ENCODE data around the gene THSD7B. TPM values are rescaled to one million over a fixed set of nuclear protein-coding genes. Genes with fewer than 3 reads are reported as not detected.
A peak's percentile ranks its signal among the peaks of the same experiment; 100 is the strongest.

Gene THSD7B
- total RNA-seq, 4 donors from 2014 or later = 0.12 to 1.1 (median 0.39) TPM

DNA sequence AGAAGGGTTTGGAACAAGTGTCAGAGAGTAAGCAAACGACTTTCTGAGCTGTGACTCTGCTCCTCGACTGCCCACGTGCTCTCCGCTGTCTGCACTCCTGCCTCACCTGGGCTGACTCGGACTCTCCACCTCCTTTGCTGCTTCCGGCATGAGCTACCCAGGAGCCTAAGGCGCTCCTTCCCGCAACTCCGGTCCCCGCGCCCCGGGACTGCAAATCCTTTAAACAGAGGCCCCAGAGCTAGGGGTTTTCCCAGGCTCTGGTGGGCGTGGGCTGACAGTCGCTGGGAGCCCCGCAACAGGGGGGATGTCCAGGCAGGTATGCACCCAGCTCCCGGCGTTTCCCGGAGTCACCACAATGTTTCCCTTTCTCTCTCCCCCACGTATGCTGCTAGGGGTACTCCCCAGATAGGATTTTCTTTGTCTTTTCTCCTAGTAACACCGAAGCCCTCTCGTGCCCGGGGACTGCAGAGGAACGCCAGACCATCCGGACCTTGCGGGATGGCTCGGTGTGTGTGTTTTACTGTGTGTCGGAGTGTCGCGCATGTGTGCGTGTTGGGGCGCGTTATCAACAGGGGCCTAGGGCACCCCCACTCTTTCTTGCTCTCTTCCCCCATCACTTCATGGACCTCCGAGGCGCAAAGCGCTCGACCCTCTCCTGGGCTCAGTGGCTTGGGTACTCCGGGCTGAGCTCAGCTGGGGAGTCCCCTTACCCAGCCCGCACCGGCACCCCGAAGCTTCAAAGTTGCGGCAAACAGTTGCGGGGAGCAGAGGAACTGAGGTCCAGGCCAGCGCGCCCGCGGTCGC lies 691 bp upstream of the THSD7B start:
- TF ChIP-seq POLR2AphosphoS5 (IDR thresholded peaks at IDR 0.05) = no peak
- no peak for TF ChIP-seq EP300 (IDR thresholded peaks at IDR 0.05)
- TF ChIP-seq POLR2A (IDR thresholded peaks at IDR 0.05) = no peak
- TF ChIP-seq CTCF (IDR thresholded peaks at IDR 0.05) = no peak
- Histone ChIP-seq H3K9me3 (no peaks in the 10 kb centered on the region), H3K27ac (no peak overlapping the region), H3K4me1 (peaks cover 0 to 29% (median 9%) of the 10 kb centered on the region in 3 donors), H3K27me3 (peaks cover 80% of the 10 kb centered on the region), H3K36me3 (no peaks in the 10 kb centered on the region), H3K4me3 (peak overlapping the region; percentile 23 to 55)
- peak; percentile 28 for ATAC-seq
- 0 to 2% methylated on average over 7 to 9 of the region's 47 CpGs for WGBS, 2 donors (ENCODE audit: low coverage in 1 of 2)

- Histone ChIP-seq H3K27ac (no peak overlapping the region), H3K4me1 (peaks cover 0 to 29% (median 9%) of the 10 kb centered on the region in 3 donors), H3K27me3 (peaks cover 83% of the 10 kb centered on the region), H3K9me3 (no peaks in the 10 kb centered on the region), H3K4me3 (peak overlapping the region; percentile 23 to 55), H3K36me3 (no peaks in the 10 kb centered on the region)
- 0% methylated on average over 8 to 9 of the region's 17 CpGs for WGBS, 2 donors (ENCODE audit: low coverage in 1 of 2)
- no peak for ATAC-seq
- TF ChIP-seq CTCF (IDR thresholded peaks at IDR 0.05) = no peak
Observed at GRCh38 chr2:136766073-136766404, 694 bp downstream of the THSD7B start.

GRCh38 chr2:136767030-136767429 lies 1.7 kb downstream of the THSD7B start:
- H3K4me3 ChIP-seq = no peak overlapping the region
- peaks cover 0 to 29% (median 9%) of the 10 kb centered on the region in 3 donors for H3K4me1 ChIP-seq
- no peaks in the 10 kb centered on the region for H3K36me3 ChIP-seq
- H3K9me3 ChIP-seq = no peaks in the 10 kb centered on the region
- peaks cover 85% of the 10 kb centered on the region for H3K27me3 ChIP-seq
- TF ChIP-seq POLR2AphosphoS5 (IDR thresholded peaks at IDR 0.05) (no peak), POLR2A (IDR thresholded peaks at IDR 0.05) (no peak), CTCF (IDR thresholded peaks at IDR 0.05) (no peak), EP300 (IDR thresholded peaks at IDR 0.05) (no peak)
- no peak overlapping the region for H3K27ac ChIP-seq
- WGBS, 2 donors (ENCODE audit: low coverage in 1 of 2) = 36 to 57% methylated on average over 2 of the region's 2 CpGs
- no peak for ATAC-seq

DNA sequence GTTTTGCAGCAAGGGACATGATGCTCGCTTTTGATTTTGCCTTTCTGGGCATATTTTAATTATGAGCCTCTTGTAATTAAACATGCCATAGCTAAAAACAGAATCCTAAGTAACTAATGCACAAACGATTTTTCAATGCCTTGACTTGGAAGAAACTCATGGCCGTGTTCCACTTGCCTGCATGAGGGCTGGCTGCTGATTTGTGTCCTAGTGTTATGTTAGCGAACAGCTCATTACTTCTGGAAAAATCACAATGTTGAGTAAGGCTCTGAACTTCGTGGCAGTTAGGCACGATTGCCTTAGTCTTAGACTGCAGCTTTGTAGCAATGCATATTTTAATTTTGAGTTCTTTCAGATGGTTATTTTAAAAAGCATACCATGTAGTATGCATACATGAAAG lies 4.5 kb downstream of the THSD7B start:
- H3K4me1 ChIP-seq = peaks cover 0 to 20% (median 9%) of the 10 kb centered on the region in 3 donors
- no peaks in the 10 kb centered on the region for H3K36me3 ChIP-seq
- no peak overlapping the region for H3K4me3 ChIP-seq
- peaks cover 81% of the 10 kb centered on the region for H3K27me3 ChIP-seq
- H3K9me3 ChIP-seq = no peaks in the 10 kb centered on the region
- no peak for ATAC-seq
- 60 to 66% methylated on average over 6 of the region's 6 CpGs for WGBS, 2 donors (ENCODE audit: low coverage in 1 of 2)
- no peak for TF ChIP-seq POLR2AphosphoS5 (IDR thresholded peaks at IDR 0.05)
- TF ChIP-seq CTCF (IDR thresholded peaks at IDR 0.05) = no peak
- TF ChIP-seq POLR2A (IDR thresholded peaks at IDR 0.05) = no peak
- TF ChIP-seq EP300 (IDR thresholded peaks at IDR 0.05) = no peak
- H3K27ac ChIP-seq = no peak overlapping the region

DNA sequence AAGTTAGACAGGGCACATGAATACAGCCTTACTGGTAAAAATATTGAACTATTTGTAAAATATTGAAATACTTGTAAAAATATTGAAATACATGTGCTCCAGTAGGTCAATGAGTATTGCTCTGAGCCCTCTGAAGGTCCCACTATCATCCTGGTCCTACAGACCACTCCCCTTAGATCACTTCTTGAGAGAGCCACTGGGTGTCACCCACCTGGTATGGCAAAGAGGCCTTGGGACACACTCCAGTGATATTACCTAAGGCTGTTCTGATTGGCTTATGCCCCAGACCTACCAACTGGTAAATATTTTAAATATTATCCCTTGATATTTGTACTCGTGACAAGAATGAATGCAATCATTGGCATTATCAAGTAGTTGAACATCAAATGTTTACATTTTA lies 5.0 kb downstream of the THSD7B start:
- no peak overlapping the region for H3K27ac ChIP-seq
- H3K9me3 ChIP-seq = no peaks in the 10 kb centered on the region
- H3K27me3 ChIP-seq = peaks cover 76% of the 10 kb centered on the region
- no peak for ATAC-seq
- WGBS, 2 donors (ENCODE audit: low coverage in 1 of 2) = 58 to 85% methylated on average over 1 of the region's 1 CpG
- H3K4me1 ChIP-seq = peaks cover 0 to 15% (median 5%) of the 10 kb centered on the region in 3 donors
- TF ChIP-seq EP300 (IDR thresholded peaks at IDR 0.05) (no peak), POLR2AphosphoS5 (IDR thresholded peaks at IDR 0.05) (no peak), POLR2A (IDR thresholded peaks at IDR 0.05) (no peak), CTCF (IDR thresholded peaks at IDR 0.05) (no peak)
- H3K4me3 ChIP-seq = no peak overlapping the region
- H3K36me3 ChIP-seq = no peaks in the 10 kb centered on the region
